Stimulated activated naive B cell treated with anti-CD40 and anti-IgM and Interleukin-4, amounts not matched to agents 10 μg/mL and 1 μg/mL and 100 μg/mL, for 72 hours (primary cell): Measurements from ENCODE around the gene COL12A1.

Source experiments
- ATAC-seq, 2 donors: fragments of 150-1000 bp; cut with Tn5 transposase; replicated peaks; 2 replicates each; pipeline ENCODE4 v1.10.0; 2021; ENCODE audit warnings: moderate library complexity in 1 of 2
- DNase-seq: peaks from one replicate; pipeline ENCODE4 v3.0.0; 2021
- H3K27ac Mint-ChIP-seq: one replicate; pipeline ENCODE4 v1.8.0; 2022; ENCODE audit warnings: mild to moderate bottlenecking, mixed read lengths
- H3K27me3 Mint-ChIP-seq, 2 donors: one replicate each; pipeline ENCODE4 v1.8.0; 2022; ENCODE audit warnings: mixed read lengths in 2 of 2
- H3K36me3 Mint-ChIP-seq, 2 donors: one replicate each; pipeline ENCODE4 v1.8.0; 2022; ENCODE audit warnings: mixed read lengths in 2 of 2, mild to moderate bottlenecking in 1 of 2
- H3K4me1 Mint-ChIP-seq, 2 donors: one replicate each; pipeline ENCODE4 v1.8.0; 2022; ENCODE audit warnings: mixed read lengths in 2 of 2, mild to moderate bottlenecking in 1 of 2
- H3K4me3 Mint-ChIP-seq, 2 donors: one replicate each; pipeline ENCODE4 v1.8.0; 2022; ENCODE audit warnings: mild to moderate bottlenecking in 2 of 2, mixed read lengths in 2 of 2, moderate library complexity in 1 of 2
- H3K9me3 Mint-ChIP-seq, 2 donors: one replicate each; pipeline ENCODE4 v1.8.0; 2022; ENCODE audit warnings: mixed read lengths in 2 of 2, mild to moderate bottlenecking in 1 of 2

The COL12A1 gene

DNA sequence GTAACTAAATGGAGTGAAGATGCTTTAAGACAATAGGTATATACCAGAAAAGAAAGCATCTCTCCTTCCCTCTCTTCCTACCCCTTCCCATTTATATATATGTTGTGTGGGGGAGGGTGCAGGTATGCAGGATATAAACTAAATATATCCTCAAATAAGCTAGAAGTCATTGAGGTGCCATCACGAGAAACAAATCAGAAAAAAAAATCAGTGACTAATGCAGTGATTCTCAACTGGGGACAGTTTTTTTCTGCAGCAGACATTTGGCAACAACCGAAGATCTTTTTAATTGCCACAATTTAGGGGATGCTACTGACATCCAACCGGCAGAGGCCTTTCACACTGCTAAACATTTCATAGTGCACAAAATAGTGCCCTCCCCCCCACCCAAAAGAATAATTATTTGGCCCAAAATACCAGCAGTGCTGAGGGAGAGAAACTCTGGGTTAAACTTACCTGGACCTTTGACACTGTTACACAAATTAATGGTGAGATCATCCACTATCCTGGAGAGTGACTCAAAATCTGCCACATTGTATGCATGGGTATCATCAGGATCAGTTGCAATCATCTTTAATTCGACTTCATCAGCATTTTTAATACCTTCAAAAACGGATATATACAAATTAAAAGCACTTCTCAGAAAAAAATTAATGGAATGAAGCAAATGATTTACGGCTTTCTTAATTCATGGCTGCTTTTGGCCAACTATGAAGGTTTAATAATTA is 55.0 kb downstream of the COL12A1 start:
- Mint-ChIP-seq H3K36me3 (no peaks in the 10 kb centered on the region), H3K4me1 (peaks cover 0 to 2% of the 10 kb centered on the region in 2 donors), H3K27ac (no peak overlapping the region), H3K27me3 (peaks cover 0 to 13% of the 10 kb centered on the region in 2 donors), H3K9me3 (peaks cover 4 to 8% of the 10 kb centered on the region in 2 donors), H3K4me3 (no peak overlapping the region)
- no peak for DNase-seq
- no peak for ATAC-seq

DNA sequence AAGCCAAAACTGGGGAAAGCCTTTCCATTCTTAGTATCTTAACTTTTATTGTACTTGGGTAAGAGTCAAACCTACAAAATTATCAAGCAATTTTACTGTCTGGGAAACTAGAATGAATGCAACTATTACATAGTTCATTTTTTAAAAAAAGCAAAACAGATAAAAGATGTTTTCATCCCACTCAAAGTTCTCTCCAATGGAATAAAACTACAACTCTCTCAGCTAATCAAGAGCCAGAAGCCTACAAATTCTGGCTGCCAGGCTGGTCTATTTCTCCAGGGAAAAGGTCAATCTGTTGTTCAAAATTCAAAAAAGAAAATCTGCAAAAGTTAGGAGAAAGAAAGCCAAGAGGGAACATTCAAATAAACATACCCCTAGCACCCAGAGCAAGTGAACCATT is 56.2 kb downstream of the COL12A1 start:
- Mint-ChIP-seq H3K27me3 (peaks cover 0 to 8% of the 10 kb centered on the region in 2 donors), H3K36me3 (no peaks in the 10 kb centered on the region), H3K9me3 (peaks cover 4 to 8% of the 10 kb centered on the region in 2 donors), H3K4me1 (peaks cover 0 to 2% of the 10 kb centered on the region in 2 donors), H3K27ac (no peak overlapping the region), H3K4me3 (no peak overlapping the region)
- DNase-seq, result no peak
- ATAC-seq, result no peak

DNA sequence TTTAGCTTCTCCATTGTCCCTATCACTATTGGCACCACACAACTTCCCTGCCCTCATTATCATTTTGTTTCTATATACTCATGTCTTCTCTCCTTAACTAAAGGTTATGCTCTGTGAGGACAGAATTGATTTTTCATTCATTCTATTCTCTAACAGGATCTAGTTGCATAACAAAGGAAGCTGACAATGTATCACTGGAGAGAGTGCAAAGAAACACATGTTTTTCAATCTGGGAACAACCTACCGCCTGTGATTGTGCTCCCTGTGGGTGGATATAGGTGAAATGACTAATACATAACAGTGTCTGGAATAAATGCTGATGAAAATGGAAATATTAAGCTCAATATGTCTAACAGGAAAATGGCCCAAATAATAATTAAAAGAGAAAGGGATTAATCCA is 56.6 kb downstream of the COL12A1 start:
- no peak overlapping the region for H3K27ac Mint-ChIP-seq
- peaks cover 0 to 2% of the 10 kb centered on the region in 2 donors for H3K4me1 Mint-ChIP-seq
- H3K36me3 Mint-ChIP-seq, result no peaks in the 10 kb centered on the region
- H3K9me3 Mint-ChIP-seq, result peaks cover 4 to 8% of the 10 kb centered on the region in 2 donors
- no peak overlapping the region for H3K4me3 Mint-ChIP-seq
- no peak for ATAC-seq
- H3K27me3 Mint-ChIP-seq, result peaks cover 0 to 8% of the 10 kb centered on the region in 2 donors
- no peak for DNase-seq

DNA sequence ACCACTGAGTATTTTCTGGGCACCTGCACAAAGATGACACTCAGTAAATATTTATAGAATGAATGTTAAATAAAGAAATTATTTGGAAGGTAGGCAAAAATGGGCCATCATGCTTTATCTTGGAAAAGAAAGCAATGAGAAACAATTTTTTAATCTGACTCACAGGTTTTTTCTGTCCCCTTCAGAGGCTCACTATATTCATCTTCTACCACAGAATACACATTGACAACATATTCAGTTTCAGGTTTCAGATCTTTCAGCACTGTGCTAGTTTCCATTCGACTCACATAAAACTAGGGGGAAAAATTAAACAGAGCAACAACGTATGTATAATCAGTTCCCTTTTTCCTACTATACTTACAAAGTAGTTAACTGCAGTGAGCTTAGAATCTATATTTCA is 58.3 kb downstream of the COL12A1 start:
- Mint-ChIP-seq H3K4me3 (no peak overlapping the region), H3K9me3 (peaks cover 4 to 8% of the 10 kb centered on the region in 2 donors), H3K4me1 (peaks cover 0 to 2% of the 10 kb centered on the region in 2 donors), H3K27ac (no peak overlapping the region), H3K27me3 (peaks cover 0 to 8% of the 10 kb centered on the region in 2 donors), H3K36me3 (no peaks in the 10 kb centered on the region)
- peak; percentile 96 to 98 for ATAC-seq
- DNase-seq, result no peak

DNA sequence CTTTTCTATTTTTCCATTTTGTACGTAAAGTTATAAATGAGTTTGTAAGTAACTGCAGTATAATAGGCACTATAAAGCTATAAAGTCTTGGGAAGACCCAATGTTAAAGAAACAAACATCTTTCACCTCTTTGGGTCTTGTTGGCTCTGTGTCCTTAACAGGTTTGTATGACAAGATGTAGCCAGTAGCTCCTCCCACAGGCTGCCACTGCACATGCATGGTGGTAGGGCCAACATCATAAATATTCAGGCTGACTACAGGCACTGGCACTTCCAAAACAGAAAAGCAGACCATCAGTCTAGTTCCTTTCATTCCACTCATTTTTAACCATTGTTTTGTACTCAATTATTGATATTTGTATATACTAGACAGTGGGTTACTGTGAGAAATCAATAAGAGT is 59.9 kb downstream of the COL12A1 start:
- ATAC-seq, result no peak
- peaks cover 4 to 8% of the 10 kb centered on the region in 2 donors for H3K9me3 Mint-ChIP-seq
- H3K4me1 Mint-ChIP-seq, result peaks cover 0 to 2% of the 10 kb centered on the region in 2 donors
- no peaks in the 10 kb centered on the region for H3K36me3 Mint-ChIP-seq
- no peak overlapping the region for H3K27ac Mint-ChIP-seq
- peaks cover 4 to 5% of the 10 kb centered on the region in 2 donors for H3K27me3 Mint-ChIP-seq
- DNase-seq, result no peak
- no peak overlapping the region for H3K4me3 Mint-ChIP-seq

DNA sequence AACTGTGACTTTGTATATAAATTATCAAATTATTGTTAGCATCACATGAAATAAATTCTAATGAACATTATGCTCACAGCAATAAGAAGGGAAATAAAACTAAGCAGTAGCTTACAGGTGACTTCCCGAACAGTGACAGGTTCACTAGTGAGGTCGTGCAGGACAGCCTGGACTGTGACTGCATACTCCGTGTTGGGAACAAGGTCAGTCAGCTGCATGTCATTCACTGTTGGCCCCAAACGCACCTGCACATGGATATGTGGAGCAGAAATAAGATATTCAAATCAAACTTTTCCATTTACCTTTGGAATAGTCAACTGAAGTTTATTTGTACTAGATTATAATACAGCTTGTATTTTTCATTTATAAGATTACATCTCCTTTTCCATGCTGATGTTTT is 60.6 kb downstream of the COL12A1 start:
- peaks cover 0 to 2% of the 10 kb centered on the region in 2 donors for H3K4me1 Mint-ChIP-seq
- no peaks in the 10 kb centered on the region for H3K36me3 Mint-ChIP-seq
- DNase-seq (no peak), ATAC-seq (no peak)
- peaks cover 4 to 8% of the 10 kb centered on the region in 2 donors for H3K9me3 Mint-ChIP-seq
- no peak overlapping the region for H3K27ac Mint-ChIP-seq
- no peak overlapping the region for H3K4me3 Mint-ChIP-seq
- peaks cover 5 to 7% of the 10 kb centered on the region in 2 donors for H3K27me3 Mint-ChIP-seq

DNA sequence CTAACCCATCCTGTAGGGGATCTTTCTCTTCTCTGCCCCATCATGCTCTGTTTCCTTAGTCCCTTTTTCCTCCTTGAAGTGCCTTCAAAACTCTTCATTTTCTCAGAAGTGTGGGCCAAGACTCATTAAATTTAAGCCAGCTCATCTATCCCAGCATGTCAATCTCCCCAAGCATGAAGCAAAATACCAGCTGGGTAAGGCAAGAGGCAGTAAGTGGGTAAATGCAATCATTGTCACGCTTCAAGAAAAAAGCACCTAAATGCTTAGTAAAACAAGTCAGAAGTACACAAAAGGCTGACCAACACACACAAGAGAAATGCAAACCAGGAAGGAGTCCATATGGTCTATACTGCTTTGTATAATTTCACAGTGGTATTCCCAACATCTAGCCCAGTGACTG is 61.5 kb downstream of the COL12A1 start:
- Mint-ChIP-seq H3K27ac (no peak overlapping the region), H3K27me3 (peaks cover 5 to 7% of the 10 kb centered on the region in 2 donors), H3K36me3 (no peaks in the 10 kb centered on the region), H3K9me3 (peaks cover 4 to 8% of the 10 kb centered on the region in 2 donors), H3K4me1 (peaks cover 0 to 2% of the 10 kb centered on the region in 2 donors), H3K4me3 (no peak overlapping the region)
- DNase-seq (no peak), ATAC-seq (no peak)

DNA sequence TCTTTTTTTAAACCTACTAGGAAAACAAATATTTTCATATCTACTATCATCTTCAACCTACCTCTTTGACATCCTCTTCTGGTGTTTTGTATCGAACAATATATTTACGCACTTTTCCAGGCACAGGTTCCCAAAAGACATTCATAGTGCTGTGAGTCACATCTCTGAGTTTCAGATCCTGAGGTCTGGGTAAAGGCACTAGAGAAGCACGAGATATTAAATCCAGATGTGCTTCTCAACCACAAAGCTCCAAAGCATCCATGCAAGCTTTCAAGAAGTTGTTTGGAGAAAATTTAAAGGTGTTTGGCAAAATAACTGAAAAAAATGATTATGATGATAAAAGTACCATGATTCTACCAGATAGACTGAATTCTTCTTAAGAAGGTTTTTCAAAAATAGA is 62.7 kb downstream of the COL12A1 start:
- no peak overlapping the region for H3K4me3 Mint-ChIP-seq
- no peak overlapping the region for H3K27ac Mint-ChIP-seq
- DNase-seq (no peak), ATAC-seq (no peak)
- peaks cover 0 to 7% of the 10 kb centered on the region in 2 donors for H3K27me3 Mint-ChIP-seq
- peaks cover 2 to 3% of the 10 kb centered on the region in 2 donors for H3K9me3 Mint-ChIP-seq
- peaks cover 0 to 1% of the 10 kb centered on the region in 2 donors for H3K4me1 Mint-ChIP-seq
- H3K36me3 Mint-ChIP-seq, result no peaks in the 10 kb centered on the region

DNA sequence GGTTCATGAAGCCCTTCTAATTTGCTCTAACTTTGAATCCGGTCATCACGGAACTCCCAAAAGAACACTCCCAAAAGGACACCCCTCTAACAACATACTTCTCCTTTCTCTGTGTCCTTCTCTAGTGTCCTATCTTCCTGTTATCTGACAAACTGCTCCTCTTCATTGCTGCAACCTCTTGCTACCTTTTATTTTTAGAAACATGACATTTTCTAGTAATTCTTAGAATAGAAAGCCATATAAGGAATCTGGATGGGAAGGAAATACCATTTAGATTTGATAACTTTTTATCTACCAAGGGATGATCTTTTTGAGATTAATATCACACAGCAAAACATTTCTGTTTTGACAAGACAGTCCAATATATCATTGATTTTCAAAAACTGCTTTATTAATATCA is 63.1 kb downstream of the COL12A1 start:
- DNase-seq, result no peak
- H3K9me3 Mint-ChIP-seq, result no peaks in the 10 kb centered on the region
- no peak for ATAC-seq
- H3K27ac Mint-ChIP-seq, result no peak overlapping the region
- no peaks in the 10 kb centered on the region for H3K36me3 Mint-ChIP-seq
- H3K4me1 Mint-ChIP-seq, result no peaks in the 10 kb centered on the region
- no peak overlapping the region for H3K4me3 Mint-ChIP-seq
- peaks cover 0 to 7% of the 10 kb centered on the region in 2 donors for H3K27me3 Mint-ChIP-seq

DNA sequence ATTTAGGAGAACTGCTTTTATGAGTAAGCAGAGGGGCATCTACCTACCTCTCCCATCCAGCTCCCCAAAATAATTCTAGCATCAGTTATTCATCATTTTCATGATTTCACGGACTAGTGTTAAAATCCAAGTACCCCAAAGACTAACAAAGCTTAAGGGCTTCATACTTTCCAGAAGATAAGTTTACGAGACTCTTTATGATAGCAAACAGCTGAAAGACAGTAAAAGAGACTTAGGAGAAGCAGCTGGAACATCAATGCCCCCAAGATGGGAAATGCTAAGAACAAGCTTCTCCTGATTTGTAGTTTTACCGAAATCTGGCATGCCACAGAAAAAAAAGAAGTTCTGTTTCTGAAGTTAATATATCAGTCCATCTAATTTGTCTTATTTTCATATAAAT is 70.0 kb downstream of the COL12A1 start:
- Mint-ChIP-seq H3K36me3 (no peaks in the 10 kb centered on the region), H3K4me3 (no peak overlapping the region), H3K27me3 (peaks cover 0 to 1% of the 10 kb centered on the region in 2 donors), H3K27ac (no peak overlapping the region), H3K4me1 (no peaks in the 10 kb centered on the region), H3K9me3 (peaks cover 0 to 3% of the 10 kb centered on the region in 2 donors)
- ATAC-seq (no peak), DNase-seq (no peak)

DNA sequence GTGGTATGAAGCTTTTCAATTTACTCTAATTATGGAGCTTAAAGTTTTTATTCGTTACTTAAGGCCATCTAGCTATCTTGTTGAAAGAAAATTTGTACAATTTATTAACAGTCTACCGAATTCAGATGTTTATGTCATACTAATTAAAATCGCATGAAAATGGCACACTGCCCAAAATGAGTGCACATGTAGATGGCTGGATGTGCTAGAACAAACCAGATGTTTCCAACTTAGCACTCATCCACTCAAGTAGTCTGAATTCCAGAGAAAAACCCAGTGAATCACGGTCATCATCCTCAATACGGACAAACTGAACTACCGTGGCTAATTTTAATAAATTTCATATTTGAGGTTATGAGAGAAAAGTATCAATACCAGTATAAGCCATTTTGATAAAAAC is 70.4 kb downstream of the COL12A1 start:
- Mint-ChIP-seq H3K27me3 (no peaks in the 10 kb centered on the region), H3K4me3 (no peak overlapping the region), H3K9me3 (peaks cover 0 to 3% of the 10 kb centered on the region in 2 donors), H3K27ac (no peak overlapping the region), H3K36me3 (no peaks in the 10 kb centered on the region), H3K4me1 (no peaks in the 10 kb centered on the region)
- DNase-seq (no peak), ATAC-seq (no peak)

DNA sequence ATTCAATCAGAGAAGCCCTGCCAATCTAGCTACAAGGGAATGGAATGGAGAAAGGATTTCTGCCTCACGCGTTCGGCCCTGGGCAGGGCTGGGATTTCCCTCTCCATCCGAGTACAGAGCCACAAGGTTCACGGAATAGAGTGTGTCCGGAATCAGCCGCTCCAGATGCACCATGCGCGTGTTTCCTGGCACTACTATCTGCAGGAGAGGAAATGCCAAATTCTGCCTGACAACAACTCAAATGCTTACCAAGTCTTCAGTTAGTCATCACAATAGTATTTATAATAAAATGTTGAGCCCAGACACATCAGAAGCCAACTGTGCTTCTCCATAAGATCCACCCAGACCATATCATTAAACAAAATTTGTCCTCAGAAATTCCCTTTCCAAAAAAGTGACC is 75.1 kb downstream of the COL12A1 start:
- Mint-ChIP-seq H3K27me3 (no peaks in the 10 kb centered on the region), H3K27ac (no peak overlapping the region), H3K36me3 (no peaks in the 10 kb centered on the region), H3K4me1 (no peaks in the 10 kb centered on the region), H3K4me3 (no peak overlapping the region), H3K9me3 (peaks cover 0 to 1% of the 10 kb centered on the region in 2 donors)
- ATAC-seq, result no peak
- DNase-seq, result no peak

DNA sequence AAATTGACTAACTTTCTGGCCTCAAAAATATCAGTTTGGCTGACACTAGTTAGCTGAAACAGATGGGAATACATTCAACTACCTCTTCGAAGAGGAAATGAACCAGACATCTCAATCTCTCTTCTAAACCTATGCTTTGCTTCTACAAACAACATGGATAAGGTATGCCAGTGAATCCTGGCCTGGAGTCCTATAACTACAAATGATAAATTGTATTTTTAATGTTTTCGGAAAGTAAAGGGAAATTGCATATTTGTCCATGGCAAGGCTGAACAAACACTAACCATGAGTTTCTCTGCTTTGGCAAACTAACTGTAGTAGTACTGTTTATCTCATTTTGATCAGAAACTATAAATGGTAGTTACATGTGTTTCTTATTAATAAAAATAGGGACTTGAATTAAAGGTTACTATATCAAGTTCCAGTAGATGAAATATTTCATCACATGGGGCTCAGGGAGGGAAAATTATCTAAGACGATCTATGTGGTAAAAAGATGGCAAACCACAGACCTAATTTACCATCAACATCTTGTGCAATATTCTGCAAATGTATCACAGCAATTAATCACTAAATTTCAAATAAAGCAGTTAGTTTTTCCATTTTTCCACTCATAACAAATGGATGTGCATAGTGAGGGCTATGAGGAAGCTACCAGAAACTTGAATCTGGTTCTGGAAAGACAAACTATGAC is 76.8 kb downstream of the COL12A1 start:
- Mint-ChIP-seq H3K4me1 (no peaks in the 10 kb centered on the region), H3K27ac (no peak overlapping the region), H3K4me3 (no peak overlapping the region), H3K27me3 (no peaks in the 10 kb centered on the region), H3K36me3 (no peaks in the 10 kb centered on the region), H3K9me3 (peaks cover 0 to 1% of the 10 kb centered on the region in 2 donors)
- no peak for DNase-seq
- no peak for ATAC-seq

DNA sequence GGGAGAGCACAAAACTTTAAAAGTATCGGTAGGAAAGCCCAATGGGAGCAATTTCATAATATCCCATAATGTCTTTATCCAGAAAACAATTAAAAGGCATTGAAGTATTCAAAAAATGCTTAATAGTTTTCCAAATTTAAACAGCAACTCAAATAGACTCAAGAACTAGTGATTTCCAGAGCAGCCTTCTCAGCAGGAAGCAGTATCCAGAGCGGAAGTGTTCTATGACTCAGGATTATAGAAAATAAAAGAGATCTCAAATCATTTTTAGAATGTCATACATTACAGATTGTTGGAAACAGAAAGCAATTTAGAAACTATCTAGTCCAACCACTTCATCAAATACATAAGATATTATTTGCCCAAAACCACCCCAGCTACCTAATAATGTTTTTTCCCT is 79.3 kb downstream of the COL12A1 start:
- DNase-seq (no peak), ATAC-seq (no peak)
- no peak overlapping the region for H3K27ac Mint-ChIP-seq
- H3K36me3 Mint-ChIP-seq, result no peaks in the 10 kb centered on the region
- H3K4me1 Mint-ChIP-seq, result no peaks in the 10 kb centered on the region
- H3K4me3 Mint-ChIP-seq, result no peak overlapping the region
- H3K9me3 Mint-ChIP-seq, result no peaks in the 10 kb centered on the region
- no peaks in the 10 kb centered on the region for H3K27me3 Mint-ChIP-seq

DNA sequence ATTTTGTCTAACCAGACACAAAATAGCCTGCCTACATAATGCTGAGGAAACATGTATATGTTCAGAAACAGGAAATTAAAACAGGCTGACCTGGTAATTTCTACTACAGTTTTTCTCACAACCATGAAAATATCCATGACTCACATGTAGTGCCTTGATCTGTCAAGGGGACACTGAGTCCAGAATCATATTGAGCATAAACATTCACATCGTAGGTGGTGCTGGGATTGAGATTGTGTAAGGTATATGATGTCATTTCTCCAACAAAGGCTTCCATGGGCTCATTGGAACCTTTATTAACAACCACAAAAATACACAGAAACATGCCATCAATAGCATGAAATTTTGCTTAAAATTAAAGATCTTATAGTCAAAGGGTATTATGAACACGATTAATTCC is 80.9 kb downstream of the COL12A1 start:
- no peaks in the 10 kb centered on the region for H3K4me1 Mint-ChIP-seq
- H3K27ac Mint-ChIP-seq, result no peak overlapping the region
- H3K9me3 Mint-ChIP-seq, result no peaks in the 10 kb centered on the region
- H3K36me3 Mint-ChIP-seq, result no peaks in the 10 kb centered on the region
- no peaks in the 10 kb centered on the region for H3K27me3 Mint-ChIP-seq
- ATAC-seq (no peak), DNase-seq (no peak)
- no peak overlapping the region for H3K4me3 Mint-ChIP-seq
